Suppressor macrophage treated with lipopolysaccharide for 1 hour (primary cell): ENCODE results near the gene ELAPOR1.
A peak's percentile ranks its signal among the peaks of the same experiment; 100 is the strongest.
"Not testable (repeated sequence)": the region's sequence is repeated elsewhere in the genome, so short reads cannot be mapped to it uniquely, and the experiment has no call there.

Experiments
- DNase-seq, 3 donors: peaks; one replicate each; pipeline ENCODE4 v3.0.0-alpha.2; 2020 to 2022

ELAPOR1 gene

GRCh38 chr1:109140392-109140791 is 26.5 kb downstream of the ELAPOR1 start:
- no peak for DNase-seq

GRCh38 chr1:109142260-109142659 is 28.3 kb downstream of the ELAPOR1 start:
- no peak for DNase-seq

- DNase-seq, result not testable (repeated sequence)
Observed at GRCh38 chr1:109142725-109143124, 28.8 kb downstream of the ELAPOR1 start.

GRCh38 chr1:109148987-109149561 is 35.2 kb downstream of the ELAPOR1 start:
- no peak for DNase-seq

- no peak for DNase-seq
Observed at GRCh38 chr1:109149874-109150601, 36.1 kb downstream of the ELAPOR1 start.

GRCh38 chr1:109151146-109151990 is 37.5 kb downstream of the ELAPOR1 start:
- DNase-seq, result peak; percentile 29 to 57 (median 33)

GRCh38 chr1:109152196-109152595 is 38.3 kb downstream of the ELAPOR1 start:
- no peak for DNase-seq

GRCh38 chr1:109156916-109157385 is 43.0 kb downstream of the ELAPOR1 start:
- no peak for DNase-seq

GRCh38 chr1:109158433-109158832 is 44.5 kb downstream of the ELAPOR1 start:
- DNase-seq, result no peak

- no peak for DNase-seq
Observed at GRCh38 chr1:109159326-109159725, 45.4 kb downstream of the ELAPOR1 start.

GRCh38 chr1:109160071-109160840 is 46.3 kb downstream of the ELAPOR1 start:
- peak; percentile 74 to 81 (median 76) for DNase-seq

- DNase-seq, result peak; percentile 75 to 88 (median 85)
Observed at GRCh38 chr1:109161858-109162606, 48.1 kb downstream of the ELAPOR1 start.

GRCh38 chr1:109162626-109163025 is 48.7 kb downstream of the ELAPOR1 start:
- DNase-seq, result no peak

GRCh38 chr1:109163551-109163950 is 49.6 kb downstream of the ELAPOR1 start:
- DNase-seq, result peak in 2 of 3 donors; percentile 35 to 43
